Vagina (tissue), 2 donors: ENCODE data around the gene ABTB2. TPM values are rescaled to one million over a fixed set of nuclear protein-coding genes. Genes with fewer than 3 reads are reported as not detected.

Source experiments
- DNase-seq, 2 donors: peaks; one replicate each; pipeline ENCODE4 v3.0.0-alpha.2; 2017; ENCODE audit errors: extremely low spot score in 2 of 2
- H3K27ac ChIP-seq: fragments of 200-600 bp; sonication (generic); one replicate; pipeline ENCODE4 v1.5.1; 2019
- H3K27me3 ChIP-seq: fragments of 200-600 bp; sonication (generic); one replicate; pipeline ENCODE4 v1.5.1; 2019
- H3K36me3 ChIP-seq, 2 donors: fragments of 200-600 bp; sonication (generic); one replicate each; pipeline ENCODE4 v1.5.1; 2017 to 2019
- H3K4me1 ChIP-seq: fragments of 200-600 bp; sonication (generic); one replicate; pipeline ENCODE4 v1.5.1; 2019
- H3K4me3 ChIP-seq, 2 donors: fragments of 200-600 bp; sonication (generic); 1 replicate in 1 of 2; 2 replicates in 1 of 2; pipeline ENCODE4 v1.5.1; 2016 to 2019
- H3K9me3 ChIP-seq: fragments of 200-600 bp; sonication (generic); one replicate; pipeline ENCODE4 v1.5.1; 2019
- CTCF ChIP-seq, 3 experiments: fragments of 450-650 bp in 2 of 3; fragments of 200-600 bp in 1 of 3; sonication (generic) in 1 of 3; IDR thresholded peaks; one replicate each; pipeline ENCODE4 v1.5.1; 2017 to 2019; ENCODE audit warnings: antibody characterized with exemption in 3 of 3, mild to moderate bottlenecking in 2 of 3, moderate library complexity in 2 of 3
- POLR2A ChIP-seq, 2 donors: fragments of 450-650 bp; IDR thresholded peaks; one replicate each; pipeline ENCODE4 v1.6.1; 2017; ENCODE audit warnings: antibody characterized with exemption in 2 of 2, mild to moderate bottlenecking in 2 of 2, moderate library complexity in 2 of 2
- POLR2AphosphoS5 ChIP-seq, 2 donors: sonication (generic); formaldehyde crosslinking; IDR thresholded peaks; one replicate each; pipeline ENCODE4 v1.9.0; 2017; ENCODE audit warnings: antibody characterized with exemption in 2 of 2, mild to moderate bottlenecking in 2 of 2, low read depth in 1 of 2; ENCODE audit not compliant: insufficient read depth in 1 of 2
- intact Hi-C: fragments of 100-400 bp; cut with DNase I; formaldehyde crosslinking; loops from one replicate; pipeline ENCODE4 v1.15.1; 2023
- total RNA-seq: library from RNA; depleted of rRNA; stranded (reverse); fragments of >200 nt; gene quantifications from one replicate; pipeline ENCODE4 v1.2.3, GENCODE V29; 2016

ABTB2 gene
- total RNA-seq, 1 donor from 2014 or later: 10.8 TPM

DNA sequence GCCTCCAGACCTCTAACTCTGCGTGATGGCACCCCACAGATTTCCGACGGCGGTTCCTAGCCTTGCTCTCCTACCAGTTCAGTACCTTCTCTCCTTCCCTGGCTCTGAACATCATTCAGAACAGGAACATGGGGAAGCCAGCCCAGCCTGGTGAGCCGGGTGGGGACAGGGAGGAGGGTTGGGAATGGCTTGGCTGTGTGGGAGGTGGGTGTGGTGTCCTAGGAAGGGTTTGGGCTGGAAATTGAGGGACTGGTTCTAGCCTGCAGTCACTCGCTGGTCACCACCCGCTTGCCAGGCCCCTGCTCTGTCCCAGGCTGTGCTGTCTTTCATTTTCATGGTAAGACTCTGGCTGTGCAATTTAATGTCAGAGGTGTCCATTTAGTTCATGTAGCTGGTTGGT, 218.5 kb downstream of the ABTB2 start:
- TF ChIP-seq POLR2AphosphoS5 (IDR thresholded peaks at IDR 0.05; ENCODE audit: insufficient read depth in 1 of 2, low read depth in 1 of 2) (no peak), POLR2A (IDR thresholded peaks at IDR 0.05) (no peak), CTCF (IDR thresholded peaks at IDR 0.05) (no peak)
- H3K9me3 ChIP-seq: no peaks in the 10 kb centered on the region

GRCh38 chr11:34136420-34136819, 221.4 kb downstream of the ABTB2 start:
- no peak for DNase-seq
- TF ChIP-seq CTCF (IDR thresholded peaks at IDR 0.05): no peak
- no peak for TF ChIP-seq POLR2A (IDR thresholded peaks at IDR 0.05)
- TF ChIP-seq POLR2AphosphoS5 (IDR thresholded peaks at IDR 0.05; ENCODE audit: insufficient read depth in 1 of 2, low read depth in 1 of 2): no peak
- Histone ChIP-seq H3K27me3 (no peaks in the 10 kb centered on the region), H3K4me3 (no peak overlapping the region), H3K36me3 (peaks cover 0 to 95% of the 10 kb centered on the region in 2 donors), H3K4me1 (no peaks in the 10 kb centered on the region), H3K9me3 (no peaks in the 10 kb centered on the region), H3K27ac (no peak overlapping the region)
- intact Hi-C loops: no loop called here

More for the DNA sequence above, 218.5 kb downstream of the ABTB2 start:
- Histone ChIP-seq H3K4me1 (no peaks in the 10 kb centered on the region), H3K4me3 (no peak overlapping the region), H3K27ac (no peak overlapping the region), H3K27me3 (no peaks in the 10 kb centered on the region), H3K36me3 (peaks cover 0 to 95% of the 10 kb centered on the region in 2 donors)
- no peak for DNase-seq
- intact Hi-C loops: no loop called here

- H3K36me3 ChIP-seq: peaks cover 0 to 95% of the 10 kb centered on the region in 2 donors
These were observed 222.4 kb downstream of the ABTB2 start for GRCh38 chr11:34135439-34135838.

GRCh38 chr11:34134765-34135164, 223.0 kb downstream of the ABTB2 start:
- H3K27me3 ChIP-seq: no peaks in the 10 kb centered on the region
- intact Hi-C loops: no loop called here
- no peaks in the 10 kb centered on the region for H3K4me1 ChIP-seq
- no peak for DNase-seq
- no peak overlapping the region for H3K27ac ChIP-seq
- H3K36me3 ChIP-seq: peaks cover 0 to 91% of the 10 kb centered on the region in 2 donors
- no peaks in the 10 kb centered on the region for H3K9me3 ChIP-seq
- no peak overlapping the region for H3K4me3 ChIP-seq
- TF ChIP-seq CTCF (IDR thresholded peaks at IDR 0.05): no peak
- no peak for TF ChIP-seq POLR2A (IDR thresholded peaks at IDR 0.05)
- TF ChIP-seq POLR2AphosphoS5 (IDR thresholded peaks at IDR 0.05; ENCODE audit: insufficient read depth in 1 of 2, low read depth in 1 of 2): no peak

More at GRCh38 chr11:34135439-34135838, 222.4 kb downstream of the ABTB2 start:
- intact Hi-C loops: no loop called here
- Histone ChIP-seq H3K27ac (no peak overlapping the region), H3K27me3 (no peaks in the 10 kb centered on the region), H3K9me3 (no peaks in the 10 kb centered on the region), H3K4me3 (no peak overlapping the region), H3K4me1 (no peaks in the 10 kb centered on the region)
- no peak for DNase-seq
- TF ChIP-seq POLR2AphosphoS5 (IDR thresholded peaks at IDR 0.05; ENCODE audit: insufficient read depth in 1 of 2, low read depth in 1 of 2): no peak
- TF ChIP-seq CTCF (IDR thresholded peaks at IDR 0.05): no peak
- TF ChIP-seq POLR2A (IDR thresholded peaks at IDR 0.05): no peak

- Histone ChIP-seq H3K4me1 (no peaks in the 10 kb centered on the region), H3K36me3 (peaks cover 0 to 86% of the 10 kb centered on the region in 2 donors)
- TF ChIP-seq CTCF (IDR thresholded peaks at IDR 0.05) (no peak), POLR2A (IDR thresholded peaks at IDR 0.05) (no peak), POLR2AphosphoS5 (IDR thresholded peaks at IDR 0.05; ENCODE audit: insufficient read depth in 1 of 2, low read depth in 1 of 2) (no peak)
These were observed 225.4 kb downstream of the ABTB2 start for GRCh38 chr11:34132261-34132965.

More at GRCh38 chr11:34132261-34132965, 225.4 kb downstream of the ABTB2 start:
- Histone ChIP-seq H3K27me3 (no peaks in the 10 kb centered on the region), H3K4me3 (no peak overlapping the region), H3K9me3 (no peaks in the 10 kb centered on the region), H3K27ac (no peak overlapping the region)
- no peak for DNase-seq
- intact Hi-C loops: no loop called here
